Stimulated activated CD8-positive, alpha-beta memory T cell treated with anti-CD3 and anti-CD28 coated beads, Interleukin-2, amount 100 ng/mL, for 48 hours (primary cell): ENCODE results near the gene TSPAN7.

Source experiments
- DNase-seq, 2 donors: peaks; one replicate each; pipeline ENCODE4 v3.0.0-alpha.2; 2020; ENCODE audit warnings: low read depth in 2 of 2

Gene TSPAN7

GRCh38 chrX:38643903-38644302 is 82.6 kb downstream of the TSPAN7 start:
- no peak for DNase-seq

GRCh38 chrX:38646129-38646528 is 84.8 kb downstream of the TSPAN7 start:
- no peak for DNase-seq

- DNase-seq: no peak
Measured at GRCh38 chrX:38649221-38649620, 87.9 kb downstream of the TSPAN7 start.

- no peak for DNase-seq
Measured at GRCh38 chrX:38649674-38650647, 88.6 kb downstream of the TSPAN7 start.

- no peak for DNase-seq
Measured at GRCh38 chrX:38651625-38652601, 90.6 kb downstream of the TSPAN7 start.

GRCh38 chrX:38652934-38653442 is 91.6 kb downstream of the TSPAN7 start:
- no peak for DNase-seq

GRCh38 chrX:38654302-38654701 is 93.0 kb downstream of the TSPAN7 start:
- DNase-seq: no peak

GRCh38 chrX:38656350-38656915 is 95.1 kb downstream of the TSPAN7 start:
- DNase-seq: no peak

- no peak for DNase-seq
Measured at GRCh38 chrX:38657562-38657961, 96.2 kb downstream of the TSPAN7 start.

GRCh38 chrX:38660395-38661102 is 99.2 kb downstream of the TSPAN7 start:
- no peak for DNase-seq

- no peak for DNase-seq
Measured at GRCh38 chrX:38661103-38661441, 99.7 kb downstream of the TSPAN7 start.

- no peak for DNase-seq
Measured at GRCh38 chrX:38661561-38661960, 100.2 kb downstream of the TSPAN7 start.

- DNase-seq: no peak
Measured at GRCh38 chrX:38662640-38663039, 101.3 kb downstream of the TSPAN7 start.

- DNase-seq: no peak
Measured at GRCh38 chrX:38664285-38664684, 102.9 kb downstream of the TSPAN7 start.

- DNase-seq: no peak
Measured at GRCh38 chrX:38666909-38667308, 105.6 kb downstream of the TSPAN7 start.

- DNase-seq: no peak
Measured at GRCh38 chrX:38668771-38669170, 107.4 kb downstream of the TSPAN7 start.

GRCh38 chrX:38669428-38669827 is 108.1 kb downstream of the TSPAN7 start:
- DNase-seq: no peak

GRCh38 chrX:38672646-38673045 is 111.3 kb downstream of the TSPAN7 start:
- DNase-seq: no peak

- no peak for DNase-seq
Measured at GRCh38 chrX:38675856-38676255, 114.5 kb downstream of the TSPAN7 start.

- DNase-seq: no peak
Measured at GRCh38 chrX:38678183-38678582, 116.8 kb downstream of the TSPAN7 start.

GRCh38 chrX:38678821-38679220 is 117.5 kb downstream of the TSPAN7 start:
- DNase-seq: no peak
